A549 (cell line): ENCODE data around the gene TMEFF2. TPM values are rescaled to one million over a fixed set of nuclear protein-coding genes. Genes with fewer than 3 reads are reported as not detected.

ENCODE experiments used
- ATAC-seq, 2 experiments: fragments of 200-7000 bp in 1 of 2; fragments of >200 bp in 1 of 2; cut with Nextera tagmentation in 1 of 2; cut with Tn5 transposase in 1 of 2; 3 replicates each; pipeline versions ENCODE4 v1.8.0 to v1.9.1; 2018 to 2020; ENCODE audit warnings: mild to moderate bottlenecking in 1 of 2, moderate library complexity in 1 of 2
- CTCF ChIA-PET: fragments of 300-600 bp; sonication (Branson Sonifier 250); formaldehyde crosslinking; extraction: SDS; loops from one replicate; lab custom pipeline; 2021; ENCODE audit warnings: antibody characterized with exemption, inconsistent platforms; lab: Yijun Ruan, JAX
- POLR2A ChIA-PET: fragments of 350-600 bp; formaldehyde crosslinking; extraction: SDS; loops from one replicate; lab custom pipeline; 2021; ENCODE audit warnings: antibody characterized with exemption, inconsistent platforms; lab: Yijun Ruan, JAX
- DNase-seq, 2 experiments: peaks; one replicate each; pipeline versions ENCODE4 v3.0.0 to v3.0.0-alpha.2; 2011 to 2016; ENCODE audit warnings: low read depth in 1 of 2, low spot score in 1 of 2
- FAIRE-seq: peaks from 2 replicates; lab custom pipeline; 2011; peaks lifted over from hg19 to GRCh38; lab: Jason Lieb, UNC
- H3K27ac ChIP-seq, 2 experiments: fragments of >200 bp; sonication (Bioruptor Twin); formaldehyde crosslinking; 3 replicates each; pipeline ENCODE4 v1.5.1; 2016 to 2017
- H3K4me1 ChIP-seq: fragments of >200 bp; sonication (Bioruptor Twin); formaldehyde crosslinking; 3 replicates; pipeline ENCODE4 v1.6.1; 2016
- H3K4me2 ChIP-seq: fragments of >200 bp; sonication (Bioruptor Twin); formaldehyde crosslinking; 3 replicates; pipeline ENCODE4 v1.6.1; 2016
- H3K4me3 ChIP-seq: fragments of >200 bp; sonication (Bioruptor Twin); formaldehyde crosslinking; 3 replicates; pipeline ENCODE4 v1.5.1; 2016
- H3K9me3 ChIP-seq: fragments of >200 bp; sonication (Bioruptor Twin); formaldehyde crosslinking; 3 replicates; pipeline ENCODE4 v1.6.1; 2016
- ATOH8 ChIP-seq: fragments of 250-450 bp; sonication (Bioruptor Pico); IDR thresholded peaks from 2 replicates; pipeline ENCODE4 v1.5.0; 2020; ENCODE audit warnings: low read depth, mild to moderate bottlenecking, moderate library complexity
- CBX2 ChIP-seq: fragments of 200-600 bp; sonication (generic); IDR thresholded peaks from 2 replicates; pipeline ENCODE4 v1.6.1; 2016; ENCODE audit warnings: low read depth, mild to moderate bottlenecking, borderline replicate concordance
- CHD2 ChIP-seq: fragments of 150-350 bp; IDR thresholded peaks from 2 replicates; pipeline ENCODE4 v1.6.1; 2014; ENCODE audit warnings: low read length; ENCODE audit not compliant: partially characterized antibody
- CTCF ChIP-seq: fragments of >200 bp; sonication (Bioruptor Twin); formaldehyde crosslinking; IDR thresholded peaks from 3 replicates; pipeline ENCODE4 v1.5.1; 2016
- E2F6 ChIP-seq: IDR thresholded peaks from 2 replicates; pipeline ENCODE4 v1.6.1; 2012; ENCODE audit warnings: low read depth, borderline replicate concordance
- EHMT2 ChIP-seq: fragments of 200-600 bp; sonication (generic); IDR thresholded peaks from 2 replicates; pipeline ENCODE4 v1.6.1; 2016; ENCODE audit warnings: antibody characterized with exemption, low read depth, mild to moderate bottlenecking, moderate library complexity
- ESRRA ChIP-seq: fragments of 150-350 bp; IDR thresholded peaks from 2 replicates; pipeline ENCODE4 v1.6.1; 2014; ENCODE audit warnings: mild to moderate bottlenecking, low read length, borderline replicate concordance
- FOSB ChIP-seq: fragments of 250-450 bp; sonication (Bioruptor Pico); IDR thresholded peaks from 2 replicates; pipeline ENCODE4 v1.5.0; 2020; ENCODE audit warnings: mild to moderate bottlenecking, moderate library complexity
- HDAC2 ChIP-seq: fragments of 200-600 bp; sonication (generic); IDR thresholded peaks from 2 replicates; pipeline ENCODE4 v1.6.1; 2016
- HMGXB4 ChIP-seq: fragments of 250-450 bp; sonication (Bioruptor Pico); IDR thresholded peaks from 2 replicates; pipeline ENCODE4 v1.5.0; 2021; ENCODE audit warnings: mild to moderate bottlenecking, moderate library complexity, borderline replicate concordance
- HOXA7 ChIP-seq: fragments of 250-450 bp; sonication (Bioruptor Pico); IDR thresholded peaks from 2 replicates; pipeline ENCODE4 v1.5.0; 2020; ENCODE audit warnings: mild to moderate bottlenecking, moderate library complexity
- JUNB ChIP-seq: fragments of >200 bp; sonication (Bioruptor Twin); formaldehyde crosslinking; IDR thresholded peaks from 2 replicates; pipeline ENCODE4 v1.6.1; 2016
- KDM1A ChIP-seq: fragments of 200-600 bp; sonication (generic); IDR thresholded peaks from 2 replicates; pipeline ENCODE4 v1.6.1; 2016; ENCODE audit warnings: low read depth, mild to moderate bottlenecking
- PHF8 ChIP-seq: fragments of 200-600 bp; sonication (generic); IDR thresholded peaks from 2 replicates; pipeline ENCODE4 v1.6.1; 2016; ENCODE audit warnings: low read depth, mild to moderate bottlenecking, antibody characterized with exemption, moderate library complexity, borderline replicate concordance
- RFX5 ChIP-seq: fragments of 450-650 bp; IDR thresholded peaks from 2 replicates; pipeline ENCODE4 v1.7.1; 2014; ENCODE audit warnings: antibody characterized with exemption, mild to moderate bottlenecking, moderate library complexity
- SMC3 ChIP-seq: fragments of >200 bp; sonication (Bioruptor Twin); formaldehyde crosslinking; IDR thresholded peaks from 3 replicates; pipeline ENCODE4 v1.6.1; 2018; ENCODE audit warnings: inconsistent platforms
- SREBF2 ChIP-seq: fragments of 450-650 bp; IDR thresholded peaks from 2 replicates; pipeline ENCODE4 v1.6.1; 2014; ENCODE audit warnings: mild to moderate bottlenecking, moderate library complexity
- TP53 ChIP-seq: fragments of 250-450 bp; sonication (Bioruptor Pico); IDR thresholded peaks from 2 replicates; pipeline ENCODE4 v1.5.0; 2021; ENCODE audit warnings: mild to moderate bottlenecking, moderate library complexity
- ZSCAN20 ChIP-seq: fragments of 250-450 bp; sonication (Bioruptor Pico); IDR thresholded peaks from 2 replicates; pipeline ENCODE4 v1.8.0; 2022; ENCODE audit warnings: mild to moderate bottlenecking, moderate library complexity
- WGBS: methylation state at CpG from one replicate; pipeline ENCODE4 v1.1.6; 2017; ENCODE audit errors: missing lambda C conversion rate; 5-methylcytosine and 5-hydroxymethylcytosine counted together
- polyA plus RNA-seq, 4 experiments: library from polyadenylated mRNA; depleted of rRNA in 3 of 4; stranded (reverse); fragments of >200 nt; fragmentation: RNase III in 1 of 4; extraction: RNeasy Plus Mini Kit Qiagen cat#74134 plus additional on column Dnase treatment in 1 of 4; gene quantifications; 2 replicates in 3 of 4; 3 replicates in 1 of 4; pipeline ENCODE4 v1.2.3, GENCODE V29; 2011 to 2017

Gene TMEFF2
- polyA plus RNA-seq, 2 of the 4 experiments (the other 2 are of a cell fraction), result 0.30 to 0.46 TPM

GRCh38 chr2:191938779-191939178, 256.0 kb downstream of the TMEFF2 start:
- 56% methylated on average over 1 of the region's 1 CpG for WGBS
- POLR2A ChIA-PET, result no interaction called here
- H3K4me3 ChIP-seq, result no peak overlapping the region
- DNase-seq (no peak), ATAC-seq (no peak), FAIRE-seq (no peak)
- no peak overlapping the region for H3K27ac ChIP-seq
- H3K4me2 ChIP-seq, result no peak overlapping the region
- no peaks in the 10 kb centered on the region for H3K4me1 ChIP-seq
- CTCF ChIA-PET, result interaction anchor here (1.0 kb wide), 1 partner anchor 224 kb away, joined by 3 read pairs; no protein-coding TSS in a partner anchor
- no peak for TF ChIP-seq E2F6
- no peak for TF ChIP-seq ESRRA
- no peak for TF ChIP-seq SREBF2
- TF ChIP-seq HDAC2, result no peak
- no peak for TF ChIP-seq CTCF
- no peak for TF ChIP-seq FOSB (CRISPR knock-in tag)
- TF ChIP-seq JUNB, result no peak
- TF ChIP-seq KDM1A, result no peak
- TF ChIP-seq PHF8, result no peak
- no peak for TF ChIP-seq SMC3
- no peak for TF ChIP-seq ATOH8 (CRISPR knock-in tag)
- TF ChIP-seq EHMT2, result no peak
- TF ChIP-seq ZSCAN20, result no peak
- no peak for TF ChIP-seq HMGXB4 (CRISPR knock-in tag)
- TF ChIP-seq CBX2, result no peak
- H3K9me3 ChIP-seq, result no peaks in the 10 kb centered on the region

- CTCF ChIA-PET, result interaction anchor here (1.6 kb wide), 1 partner anchor 66 kb away, joined by 3 read pairs; no protein-coding TSS in a partner anchor
Measured at GRCh38 chr2:191936882-191937405, 257.8 kb downstream of the TMEFF2 start.

More at GRCh38 chr2:191936882-191937405, 257.8 kb downstream of the TMEFF2 start:
- POLR2A ChIA-PET, result no interaction called here
- Histone ChIP-seq H3K27ac (no peak overlapping the region), H3K9me3 (no peaks in the 10 kb centered on the region), H3K4me2 (no peak overlapping the region), H3K4me1 (no peaks in the 10 kb centered on the region), H3K4me3 (no peak overlapping the region)
- 100% methylated on average over 2 of the region's 2 CpGs for WGBS
- ATAC-seq (no peak), DNase-seq (no peak), FAIRE-seq (no peak)
- no peak for TF ChIP-seq TP53
- TF ChIP-seq CHD2, result no peak
- TF ChIP-seq ZSCAN20, result no peak
- no peak for TF ChIP-seq HOXA7 (CRISPR knock-in tag)
- TF ChIP-seq ATOH8 (CRISPR knock-in tag), result no peak
- no peak for TF ChIP-seq RFX5
- no peak for TF ChIP-seq SREBF2
